GM21526 (cell line): ENCODE data around the gene CFAP99.
A peak's percentile ranks its signal among the peaks of the same experiment; 100 is the strongest.

Source experiments
- ATAC-seq: cut with Tn5 transposase; IDR thresholded peaks from one replicate; pipeline ENCODE4 v1.9.1; 2021; ENCODE audit warnings: moderate library complexity; ENCODE audit not compliant: unreplicated experiment, low FRiP score

CFAP99 gene

GRCh38 chr4:2497931-2498330 lies 79.2 kb downstream of the CFAP99 start:
- ATAC-seq = peak; percentile 92

DNA sequence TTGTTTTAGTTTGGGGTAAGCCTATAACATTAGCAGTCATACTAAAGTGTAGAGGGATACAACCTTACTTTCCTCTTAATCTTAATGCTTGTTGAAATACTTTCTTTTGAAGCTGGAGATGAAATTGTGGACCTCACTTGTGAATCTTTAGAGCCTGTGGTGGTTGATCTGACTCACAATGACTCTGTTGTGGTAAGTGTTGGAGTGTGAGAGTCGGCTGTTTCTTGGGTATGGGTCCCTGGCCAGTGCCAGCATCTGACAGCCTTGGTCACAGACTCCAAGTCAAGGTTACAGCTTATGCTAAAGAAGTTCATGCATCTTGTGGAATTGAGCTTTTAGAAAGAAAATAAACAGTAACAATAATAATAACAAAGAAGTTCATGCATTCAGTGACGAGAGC lies 81.8 kb downstream of the CFAP99 start:
- no peak for ATAC-seq

GRCh38 chr4:2501034-2501594 lies 82.4 kb downstream of the CFAP99 start:
- ATAC-seq = no peak

DNA sequence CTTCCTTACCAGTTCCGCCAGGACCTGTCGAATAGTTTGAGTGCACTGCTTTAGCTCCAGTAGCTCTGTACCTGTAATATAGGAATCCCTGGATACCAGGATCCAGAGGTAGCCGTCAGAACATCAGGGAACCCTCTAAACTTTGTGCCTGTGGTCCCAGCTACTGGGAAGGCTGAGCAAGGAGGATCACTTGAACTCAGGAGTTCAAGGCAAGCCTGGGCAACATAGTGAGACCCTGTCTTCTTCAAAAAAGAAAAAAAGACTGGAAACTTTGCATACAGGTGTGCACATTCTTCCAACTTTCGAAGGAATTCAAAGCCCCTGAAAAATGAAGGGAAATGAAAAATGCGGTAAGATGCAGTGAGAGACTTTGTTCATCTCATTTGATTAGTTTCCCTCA lies 85.1 kb downstream of the CFAP99 start:
- no peak for ATAC-seq

GRCh38 chr4:2507259-2507658 lies 88.5 kb downstream of the CFAP99 start:
- no peak for ATAC-seq

DNA sequence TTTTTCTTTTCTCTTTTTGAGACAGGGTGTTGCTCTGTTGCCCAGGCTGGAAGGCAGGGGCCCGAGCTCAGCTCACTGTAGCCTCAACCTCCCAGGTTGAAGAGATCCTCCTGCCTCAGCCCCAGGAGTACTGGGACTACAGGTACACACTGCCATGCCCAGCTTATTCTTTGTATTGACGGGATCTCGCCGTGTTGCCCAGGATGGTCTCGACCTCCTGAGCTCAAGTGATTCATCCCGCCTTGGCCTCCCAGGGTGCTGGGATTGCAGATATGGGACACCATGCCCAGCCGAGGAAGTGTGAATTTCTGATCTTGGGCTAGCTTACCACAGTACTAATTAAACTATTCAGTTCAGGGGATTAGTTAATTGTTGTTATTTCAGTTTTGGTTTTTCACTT lies 89.1 kb downstream of the CFAP99 start:
- ATAC-seq = no peak

DNA sequence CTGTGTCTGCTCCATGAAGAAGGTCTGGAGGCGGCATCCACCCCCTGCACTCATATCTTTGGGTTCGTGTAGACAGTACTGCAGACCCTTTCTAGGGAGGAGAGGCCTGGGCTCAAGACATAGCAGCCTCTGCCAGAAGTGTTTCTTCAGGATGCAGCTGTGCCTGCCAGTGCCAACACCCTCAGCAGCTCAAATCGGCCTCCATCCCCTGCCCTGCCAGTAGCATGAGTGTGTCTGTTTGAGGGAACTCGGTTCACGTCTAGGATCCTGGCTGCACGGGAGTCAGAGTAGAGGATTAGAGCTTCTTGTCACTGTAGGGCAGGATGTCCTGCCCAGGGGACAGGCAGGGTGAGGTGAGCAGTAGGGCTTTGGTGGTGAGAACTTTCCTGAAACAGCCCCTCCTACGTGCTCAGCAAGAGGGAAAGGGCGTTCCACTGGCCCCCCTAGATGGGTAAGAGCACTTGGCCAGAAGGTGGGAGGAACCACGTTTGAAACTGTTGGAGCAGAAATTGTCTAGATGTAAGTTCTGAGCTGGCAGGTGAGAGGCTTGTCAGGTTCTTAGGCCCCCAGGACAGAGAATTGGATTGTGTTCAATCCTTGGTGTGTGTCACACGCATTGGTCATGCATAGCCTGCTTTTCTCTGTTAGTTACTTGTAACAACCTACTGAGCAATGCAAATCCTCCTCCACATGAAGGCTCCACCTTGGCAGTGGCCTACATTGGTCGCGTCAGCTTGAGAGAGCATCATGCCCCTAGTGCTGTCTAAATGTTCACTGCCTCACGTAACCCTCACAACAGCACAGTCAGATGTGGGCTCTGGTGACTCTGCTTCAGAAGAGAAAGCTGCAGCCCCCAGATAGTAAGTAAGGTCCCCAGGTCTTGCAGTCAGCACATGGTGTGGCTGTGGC lies 91.8 kb downstream of the CFAP99 start:
- ATAC-seq = no peak

DNA sequence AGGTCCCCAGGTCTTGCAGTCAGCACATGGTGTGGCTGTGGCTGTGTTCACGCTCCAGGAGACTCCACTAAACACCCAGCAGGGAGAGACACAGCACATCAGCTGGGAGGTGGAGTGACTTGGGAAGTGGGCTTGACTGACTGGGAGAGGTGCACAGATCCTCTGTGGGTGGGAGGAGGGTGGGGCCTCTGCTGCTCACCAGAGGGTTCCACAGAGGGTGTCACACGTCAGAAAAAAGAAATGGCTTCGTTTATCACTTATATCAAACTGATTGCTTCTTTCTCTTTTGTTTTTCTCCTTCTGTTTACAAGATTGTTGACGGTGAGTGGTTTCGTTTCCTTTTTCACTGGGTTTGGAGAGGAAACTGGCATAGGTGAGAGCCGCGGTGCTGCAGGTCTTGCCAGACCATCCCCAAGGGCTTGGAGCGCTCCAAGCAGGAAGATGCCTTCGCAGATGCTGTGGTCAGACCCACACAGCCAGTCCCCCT lies 92.9 kb downstream of the CFAP99 start:
- no peak for ATAC-seq
